A549 (cell line): ENCODE results near the gene FOCAD.

Experiments used
- CBX2 ChIP-seq: fragments of 200-600 bp; sonication (generic); IDR thresholded peaks from 2 replicates; pipeline ENCODE4 v1.6.1; 2016; ENCODE audit warnings: low read depth, mild to moderate bottlenecking, borderline replicate concordance
- POLR2A ChIP-seq: IDR thresholded peaks from 2 replicates; pipeline ENCODE4 v1.6.1; 2012; ENCODE audit warnings: mild to moderate bottlenecking, low read length
- TF ChIP-seq, protein P1 (sequence below): fragments of >200 bp; sonication (Bioruptor Twin); formaldehyde crosslinking; IDR thresholded peaks from 3 replicates; pipeline ENCODE4 v1.5.1; 2016

DNA sequence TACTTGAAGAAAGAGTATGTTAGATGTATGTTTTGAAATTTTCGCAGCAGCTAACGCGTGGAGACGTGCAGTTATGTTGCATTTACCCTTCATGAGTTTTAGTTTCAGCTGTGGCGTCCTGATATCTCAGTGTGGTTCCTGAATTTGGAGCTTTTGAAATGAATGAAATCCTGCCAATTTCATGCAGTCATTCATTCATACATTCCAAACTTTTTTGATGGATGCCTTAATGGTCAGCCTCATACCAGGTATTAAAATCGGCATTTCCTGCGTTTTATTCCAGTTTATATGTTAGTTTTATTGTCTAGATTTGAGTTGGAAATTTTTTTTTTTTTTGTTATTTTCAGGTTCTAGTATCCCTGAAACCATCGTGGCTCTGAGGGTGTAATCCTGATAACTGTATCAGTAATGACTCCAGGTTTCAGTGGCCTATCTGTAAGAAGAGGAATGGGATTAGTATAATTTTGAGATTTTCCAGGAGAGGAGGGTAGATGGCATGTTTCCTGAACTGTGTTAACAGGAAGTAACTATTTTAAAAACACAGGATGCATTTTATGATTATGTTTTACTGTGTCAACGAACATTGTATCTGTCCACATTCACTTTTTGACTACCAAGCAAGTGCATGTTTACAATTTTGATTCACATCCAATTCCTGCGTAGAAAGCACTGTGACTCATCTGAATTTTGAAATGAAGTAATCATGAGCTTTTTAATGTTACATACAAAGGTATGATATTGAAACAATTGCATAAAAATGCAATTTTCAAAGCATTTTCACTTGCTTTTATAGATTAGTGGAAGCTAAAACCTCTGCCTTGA lies 1.0 kb downstream of the FOCAD start:
- TF ChIP-seq POLR2A (no peak), CBX2 (no peak)
- TF ChIP-seq, protein P1, sequence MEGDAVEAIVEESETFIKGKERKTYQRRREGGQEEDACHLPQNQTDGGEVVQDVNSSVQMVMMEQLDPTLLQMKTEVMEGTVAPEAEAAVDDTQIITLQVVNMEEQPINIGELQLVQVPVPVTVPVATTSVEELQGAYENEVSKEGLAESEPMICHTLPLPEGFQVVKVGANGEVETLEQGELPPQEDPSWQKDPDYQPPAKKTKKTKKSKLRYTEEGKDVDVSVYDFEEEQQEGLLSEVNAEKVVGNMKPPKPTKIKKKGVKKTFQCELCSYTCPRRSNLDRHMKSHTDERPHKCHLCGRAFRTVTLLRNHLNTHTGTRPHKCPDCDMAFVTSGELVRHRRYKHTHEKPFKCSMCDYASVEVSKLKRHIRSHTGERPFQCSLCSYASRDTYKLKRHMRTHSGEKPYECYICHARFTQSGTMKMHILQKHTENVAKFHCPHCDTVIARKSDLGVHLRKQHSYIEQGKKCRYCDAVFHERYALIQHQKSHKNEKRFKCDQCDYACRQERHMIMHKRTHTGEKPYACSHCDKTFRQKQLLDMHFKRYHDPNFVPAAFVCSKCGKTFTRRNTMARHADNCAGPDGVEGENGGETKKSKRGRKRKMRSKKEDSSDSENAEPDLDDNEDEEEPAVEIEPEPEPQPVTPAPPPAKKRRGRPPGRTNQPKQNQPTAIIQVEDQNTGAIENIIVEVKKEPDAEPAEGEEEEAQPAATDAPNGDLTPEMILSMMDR: no peak
